AG04450 (cell line): Measurements from ENCODE around the gene CMTM5. TPM values are rescaled to one million over a fixed set of nuclear protein-coding genes. Genes with fewer than 3 reads are reported as not detected.

ENCODE experiments used
- CTCF ChIA-PET: fragments of 300-600, 350-600 bp; formaldehyde crosslinking; extraction: SDS; loops from one replicate; lab custom pipeline; 2022; ENCODE audit warnings: antibody characterized with exemption, inconsistent platforms; lab: Charles Lee
- POLR2A ChIA-PET: fragments of 350-600 bp; formaldehyde crosslinking; extraction: SDS; loops from one replicate; lab custom pipeline; 2021; ENCODE audit warnings: antibody characterized with exemption, inconsistent platforms; lab: Yijun Ruan, JAX
- DNase-seq: peaks from one replicate; pipeline ENCODE4 v3.0.0-alpha.2; 2011; ENCODE audit warnings: low read depth, low spot score
- H3K27ac ChIP-seq: one replicate; pipeline ENCODE4 v1.5.1; 2012; ENCODE audit warnings: low read depth, low read length, control low read depth
- H3K27me3 ChIP-seq: one replicate; pipeline ENCODE4 v1.6.0; 2012; ENCODE audit warnings: low read length; ENCODE audit not compliant: control insufficient read depth, insufficient read depth
- H3K4me3 ChIP-seq: 2 replicates; pipeline ENCODE4 v1.5.1; 2011; ENCODE audit warnings: mild to moderate bottlenecking, low read depth, low read length, control low read depth
- H3K9me3 ChIP-seq: 2 replicates; pipeline ENCODE4 v1.5.1; 2012; ENCODE audit warnings: low read length; ENCODE audit not compliant: control insufficient read depth, insufficient read depth
- CTCF ChIP-seq: IDR thresholded peaks from 2 replicates; pipeline ENCODE4 v1.5.1; 2011; ENCODE audit warnings: low read depth, low read length, control low read depth, inconsistent platforms
- polyA plus RNA-seq: library from polyadenylated mRNA; depleted of rRNA; stranded (reverse); fragments of >200 nt; gene quantifications from 2 replicates; pipeline ENCODE4 v1.2.3, GENCODE V29; 2011

CMTM5 gene
- polyA plus RNA-seq, 1 experiment: 0.37 TPM

GRCh38 chr14:23344481-23344880 lies 32.4 kb upstream of the CMTM5 start:
- no peak for TF ChIP-seq CTCF
- Histone ChIP-seq H3K27ac (no peak overlapping the region), H3K9me3 (no peaks in the 10 kb centered on the region), H3K27me3 (peaks cover 3% of the 10 kb centered on the region), H3K4me3 (no peak overlapping the region)
- CTCF ChIA-PET: no interaction called here
- POLR2A ChIA-PET: no interaction called here
- DNase-seq: no peak

GRCh38 chr14:23345987-23346692 lies 30.7 kb upstream of the CMTM5 start:
- Histone ChIP-seq H3K4me3 (no peak overlapping the region), H3K27ac (no peak overlapping the region), H3K27me3 (peaks cover 3% of the 10 kb centered on the region), H3K9me3 (no peaks in the 10 kb centered on the region)
- no peak for DNase-seq
- CTCF ChIA-PET: interaction anchor here (1.1 to 1.7 kb wide), 2 partner anchors 19 to 34 kb away, joined by 4 to 11 read pairs; no protein-coding TSS in a partner anchor
- no peak for TF ChIP-seq CTCF
- POLR2A ChIA-PET: no interaction called here

- TF ChIP-seq CTCF: no peak
- Histone ChIP-seq H3K4me3 (no peak overlapping the region), H3K9me3 (no peaks in the 10 kb centered on the region), H3K27ac (no peak overlapping the region), H3K27me3 (peaks cover 3% of the 10 kb centered on the region)
- CTCF ChIA-PET: interaction anchor here (0.9 to 1.7 kb wide), 2 partner anchors 33 kb away, joined by 4 to 11 read pairs; no protein-coding TSS in a partner anchor
- POLR2A ChIA-PET: no interaction called here
- no peak for DNase-seq
These were observed 30.0 kb upstream of the CMTM5 start for GRCh38 chr14:23346693-23347405.

- POLR2A ChIA-PET: no interaction called here
- TF ChIP-seq CTCF: no peak
- Histone ChIP-seq H3K9me3 (no peaks in the 10 kb centered on the region), H3K27me3 (peaks cover 3% of the 10 kb centered on the region), H3K4me3 (no peak overlapping the region), H3K27ac (no peak overlapping the region)
- CTCF ChIA-PET: interaction anchor here (0.9 kb wide), 1 partner anchor 33 kb away, joined by 4 read pairs; no protein-coding TSS in a partner anchor
- DNase-seq: no peak
These were observed 29.2 kb upstream of the CMTM5 start for GRCh38 chr14:23347406-23348296.
